ENCODE results near the gene CLEC16A.
"Not testable (repeated sequence)": the region's sequence is repeated elsewhere in the genome, so short reads cannot be mapped to it uniquely, and the experiment has no call there.

Gene CLEC16A

GRCh38 chr16:11101695-11102522 lies 157.5 kb downstream of the CLEC16A start:
- H3K4me3 ChIP-seq (ENCODE audit: low read depth, low read length), result no peak overlapping the region
- ChIA-PET CTCF (interaction anchor here (0.8 to 1.5 kb wide), 9 partner anchors 15 to 155 kb away, joined by 3 to 6 read pairs (median 3); partner anchors contain the start of gene SOCS1), POLR2A (interaction anchor here (1.5 kb wide), 1 partner anchor 154 kb away, joined by 4 read pairs; the partner anchor contains the start of gene SOCS1)
- TF ChIP-seq CTCF (IDR thresholded peaks at IDR 0.05; ENCODE audit: insufficient read depth, low read length, missing control alignments), result no peak
- DNase-seq (ENCODE audit: low read depth, low spot score), result no peak

DNA sequence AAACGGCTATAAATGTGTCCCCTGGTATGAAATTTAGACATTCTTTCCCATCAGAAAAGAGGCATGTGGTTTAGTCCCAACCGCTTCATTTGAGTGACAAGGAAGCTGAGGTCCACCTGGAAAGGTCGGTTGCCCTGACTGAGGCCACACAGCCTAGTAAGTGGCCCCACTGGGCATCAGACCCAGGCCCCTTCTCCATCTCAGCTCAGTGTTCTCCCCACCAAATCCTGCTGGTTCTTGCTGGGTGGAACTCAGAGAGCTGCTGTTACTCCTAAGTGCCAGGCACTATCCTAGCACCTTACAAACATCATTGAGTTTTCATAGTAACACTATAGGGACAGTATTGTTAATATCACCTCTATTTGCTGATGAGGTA lies 158.1 kb downstream of the CLEC16A start:
- no peak for DNase-seq (ENCODE audit: low read depth, low spot score)
- no peak for TF ChIP-seq CTCF (IDR thresholded peaks at IDR 0.05; ENCODE audit: insufficient read depth, low read length, missing control alignments)
- ChIA-PET CTCF (interaction anchor here (0.8 to 1.5 kb wide), 9 partner anchors 16 to 155 kb away, joined by 3 to 6 read pairs (median 3); partner anchors contain the start of gene SOCS1), POLR2A (interaction anchor here (1.5 kb wide), 1 partner anchor 154 kb away, joined by 4 read pairs; the partner anchor contains the start of gene SOCS1)
- H3K4me3 ChIP-seq (ENCODE audit: low read depth, low read length), result no peak overlapping the region

DNA sequence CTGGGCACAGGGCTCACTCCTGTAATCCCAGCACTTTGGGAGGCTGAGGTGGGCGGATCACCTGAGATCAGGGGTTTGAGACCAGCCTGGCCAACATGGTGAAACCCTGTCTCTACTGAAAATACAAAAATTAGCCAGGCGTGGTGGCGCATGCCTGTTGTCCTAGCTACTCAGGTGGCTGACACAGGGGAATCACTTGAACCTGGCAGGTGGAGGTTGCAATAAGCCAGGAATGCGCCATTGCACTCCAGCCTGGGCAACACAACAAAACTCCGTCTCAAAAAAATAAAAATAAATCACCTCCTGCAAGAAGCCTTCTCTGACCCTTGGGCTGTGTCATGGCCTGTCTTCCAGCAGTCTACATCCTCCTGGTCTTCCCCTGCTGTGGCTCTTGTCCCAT lies 158.9 kb downstream of the CLEC16A start:
- not testable (repeated sequence) for DNase-seq (ENCODE audit: low read depth, low spot score); H3K4me3 ChIP-seq (ENCODE audit: low read depth, low read length)
- ChIA-PET CTCF (interaction anchor here (1.5 to 2.2 kb wide), 2 partner anchors 8 to 152 kb away, joined by 4 to 11 read pairs; partner anchors contain the start of gene SOCS1), POLR2A (interaction anchor here (1.5 kb wide), 1 partner anchor 153 kb away, joined by 4 read pairs; the partner anchor contains the start of gene SOCS1)

GRCh38 chr16:11104168-11105037 lies 160.0 kb downstream of the CLEC16A start:
- no peak overlapping the region for H3K4me3 ChIP-seq (ENCODE audit: low read depth, low read length)
- TF ChIP-seq CTCF (IDR thresholded peaks at IDR 0.05; ENCODE audit: insufficient read depth, low read length, missing control alignments), result no peak
- ChIA-PET CTCF (interaction anchor here (1.2 to 2.2 kb wide), 5 partner anchors 9 to 304 kb away, joined by 3 to 11 read pairs (median 4); partner anchors contain the start of gene SOCS1), POLR2A (interaction anchor here (2.0 kb wide), 2 partner anchors 25 to 151 kb away, joined by 6 to 10 read pairs; partner anchors contain the start of gene SOCS1)
- DNase-seq (ENCODE audit: low read depth, low spot score), result no peak

DNA sequence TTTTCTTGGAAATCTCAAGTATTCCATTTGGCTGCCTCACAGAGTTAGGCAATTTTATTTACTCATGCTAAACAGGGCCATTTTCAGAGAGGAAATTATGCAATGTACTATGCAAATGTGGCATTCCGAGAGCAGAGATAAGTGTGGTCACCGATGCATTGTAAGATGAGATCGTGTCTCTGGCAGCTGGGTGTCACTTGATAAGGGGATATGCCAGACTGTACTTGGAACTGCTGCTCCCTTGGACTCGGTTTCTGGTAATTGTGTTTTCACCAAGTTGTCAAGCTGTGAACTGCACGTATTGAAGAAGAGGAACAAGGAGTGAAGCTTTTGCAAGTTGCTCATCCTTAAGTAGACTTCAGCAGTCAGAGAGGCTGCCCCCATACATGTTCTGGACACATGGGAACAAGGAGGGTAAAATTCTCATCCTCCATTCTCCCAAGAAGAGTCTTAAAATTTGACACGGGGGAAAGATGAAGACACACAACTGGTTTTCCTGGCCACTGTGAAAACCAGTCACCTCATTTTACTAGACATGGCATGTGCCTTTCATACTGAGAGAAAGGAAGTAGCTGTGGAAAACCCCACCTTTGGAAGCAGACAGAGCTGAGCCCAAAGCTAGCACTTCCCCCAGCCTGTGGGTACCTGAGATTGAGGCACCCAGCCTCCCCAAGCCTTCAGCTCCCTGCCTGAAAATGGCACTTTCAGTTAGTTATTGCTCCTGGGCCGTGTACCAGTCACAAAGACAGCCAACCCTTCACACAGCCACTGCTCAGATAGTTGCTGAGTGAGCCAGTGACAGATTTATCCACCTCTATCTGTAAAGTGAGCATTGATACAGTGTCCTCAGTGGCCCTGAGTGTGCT lies 160.9 kb downstream of the CLEC16A start:
- no peak overlapping the region for H3K4me3 ChIP-seq (ENCODE audit: low read depth, low read length)
- DNase-seq (ENCODE audit: low read depth, low spot score), result peak; percentile 79
- no peak for TF ChIP-seq CTCF (IDR thresholded peaks at IDR 0.05; ENCODE audit: insufficient read depth, low read length, missing control alignments)
- ChIA-PET POLR2A (interaction anchor here (2.0 kb wide), 2 partner anchors 26 to 151 kb away, joined by 6 to 10 read pairs; partner anchors contain the start of gene SOCS1), CTCF (interaction anchor here (1.0 to 2.2 kb wide), 9 partner anchors 8 to 303 kb away, joined by 3 to 11 read pairs (median 4); partner anchors contain the start of gene SOCS1)
